DLD1 (cell line): ENCODE results near the gene PTGDS.

Experiments
- in situ Hi-C: cut with HindIII; loops from 2 replicates; pipeline ENCODE4 v1.10.0; 2017; ENCODE audit warnings: low sequenced_read_pairs

PTGDS gene

DNA sequence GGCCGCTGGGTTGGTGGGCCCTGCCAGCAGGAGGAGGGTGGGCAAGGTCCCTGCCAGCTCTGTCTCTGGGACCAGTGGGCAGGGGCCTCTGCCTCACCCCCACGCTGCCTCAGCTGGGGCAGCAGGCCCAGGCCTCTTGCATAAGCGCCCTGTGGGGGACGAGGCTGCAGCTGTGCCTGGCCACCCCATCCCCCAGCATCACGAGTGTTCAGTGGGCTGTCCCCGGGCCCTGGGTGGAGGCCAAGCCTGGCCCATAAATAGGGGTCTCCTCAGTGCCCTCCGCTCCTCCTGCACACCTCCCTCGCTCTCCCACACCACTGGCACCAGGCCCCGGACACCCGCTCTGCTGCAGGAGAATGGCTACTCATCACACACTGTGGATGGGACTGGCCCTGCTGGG lies at the start of gene PTGDS:
PTGDS (plus strand) TSS at position 282 of the 400 bp plus-strand sequence; CDS start at position 357, 75 bp downstream.
- in situ Hi-C loops, result no loop called here

DNA sequence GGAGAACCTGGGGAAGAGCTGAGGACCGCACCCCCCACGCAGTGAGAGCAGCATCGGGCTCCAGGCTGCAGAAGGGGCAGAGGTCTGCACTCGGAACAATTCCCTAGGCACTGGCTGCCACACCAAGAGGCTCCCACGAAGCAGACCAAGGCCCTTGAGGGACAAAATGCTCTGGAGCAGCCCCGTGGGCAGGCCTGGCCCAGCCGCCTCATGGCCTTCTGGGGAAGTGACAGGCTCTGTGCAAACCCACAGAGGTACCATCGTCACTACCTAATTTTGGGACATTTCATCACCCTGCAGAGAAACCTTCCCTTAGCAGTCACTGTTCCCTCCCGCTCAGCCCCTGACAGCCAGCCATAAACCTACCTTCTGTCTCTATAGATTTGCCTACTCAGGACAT lies 48.7 kb upstream of the PTGDS start:
- in situ Hi-C loops, result no loop called here

DNA sequence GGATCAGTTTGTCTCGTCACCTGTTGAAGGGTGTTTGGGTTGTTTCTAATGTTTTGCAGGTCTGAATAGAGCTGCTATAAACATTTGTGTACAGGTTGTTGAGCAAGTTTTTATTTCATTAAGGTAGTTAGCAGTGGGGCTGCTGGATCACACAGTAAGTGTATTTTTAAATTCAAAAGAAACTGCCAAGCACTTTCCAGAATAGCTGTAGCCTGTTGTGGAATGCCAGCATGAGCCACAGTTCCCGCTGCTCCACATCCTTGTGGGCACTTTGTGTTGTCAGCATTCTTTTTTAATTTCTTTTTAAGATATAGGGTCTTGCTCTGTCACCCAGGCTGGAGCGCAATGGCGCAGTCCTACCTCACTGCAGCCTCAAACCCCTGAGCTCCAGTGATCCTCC lies 47.3 kb upstream of the PTGDS start:
- in situ Hi-C loops, result loop anchor here (10.0 kb wide), 2 partner anchors 45 to 115 kb away; partner anchors contain the start of gene TRAF2

DNA sequence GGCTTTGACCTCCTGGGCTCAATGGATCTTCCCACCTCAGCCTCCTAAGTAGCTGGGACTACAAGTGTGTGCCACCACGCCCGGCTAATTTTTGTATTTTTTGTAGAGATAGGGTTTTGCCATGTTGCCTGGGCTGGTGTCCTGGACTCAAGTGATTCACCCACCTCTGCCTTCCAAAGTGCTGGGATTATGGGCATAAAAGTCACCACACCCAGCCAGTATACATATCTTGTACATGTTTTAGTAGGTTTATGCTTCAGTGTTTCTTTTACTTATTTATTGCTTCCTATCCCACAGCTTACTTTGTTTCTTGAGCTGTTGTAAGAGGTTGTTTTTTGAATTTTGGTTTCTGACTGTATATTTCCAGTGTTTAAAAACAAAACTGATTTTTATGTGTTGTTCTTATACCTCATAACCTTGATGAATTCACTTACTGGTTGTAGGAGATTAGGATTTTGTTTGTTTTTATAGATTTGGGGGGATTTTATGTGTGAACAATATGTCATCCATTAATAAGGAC lies 45.6 kb upstream of the PTGDS start:
- in situ Hi-C loops, result loop anchor here (10.0 kb wide), 2 partner anchors 47 to 117 kb away; partner anchors contain the start of gene TRAF2

DNA sequence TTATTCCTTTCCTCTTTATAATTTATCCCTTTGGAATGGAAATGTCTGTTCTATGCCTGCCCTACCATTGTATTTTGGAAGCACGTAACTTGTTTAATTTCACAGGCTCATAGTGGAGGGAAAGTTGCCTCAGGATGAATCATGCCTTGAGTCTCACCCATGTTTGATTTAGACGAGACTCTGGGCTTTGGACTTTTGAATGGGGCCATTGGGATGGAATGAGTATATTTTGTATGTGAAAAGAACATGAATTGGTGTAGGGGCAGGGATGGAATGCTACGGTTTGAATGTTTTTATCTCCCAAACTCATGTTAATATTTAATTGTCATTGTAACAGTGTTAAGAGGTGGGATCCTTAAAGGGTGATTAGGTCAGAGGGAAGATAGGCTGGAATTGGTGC lies 43.0 kb upstream of the PTGDS start:
- in situ Hi-C loops, result loop anchor here (10.0 kb wide), 2 partner anchors 49 to 119 kb away; partner anchors contain the start of gene TRAF2

DNA sequence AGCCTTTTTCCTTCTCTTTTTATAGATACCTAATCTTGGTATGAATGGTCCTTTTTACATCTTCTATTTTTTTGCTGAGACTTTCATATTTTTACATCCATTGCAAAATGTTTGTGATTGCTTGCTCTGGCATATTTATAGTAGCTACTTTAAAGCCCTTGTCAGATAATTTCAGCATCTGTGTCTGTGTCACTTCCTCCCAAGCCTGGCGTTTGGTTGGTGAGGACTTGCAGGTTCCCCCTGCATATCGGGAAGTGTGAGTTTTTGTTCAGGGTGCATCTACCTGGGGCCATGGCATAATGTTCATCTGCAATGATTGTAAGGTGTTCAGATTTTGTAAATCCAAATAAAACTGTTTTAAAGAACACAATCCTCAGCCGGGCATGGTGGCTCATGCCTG lies 41.7 kb upstream of the PTGDS start:
- in situ Hi-C loops, result loop anchor here (10.0 kb wide), 2 partner anchors 51 to 121 kb away; partner anchors contain the start of gene TRAF2

DNA sequence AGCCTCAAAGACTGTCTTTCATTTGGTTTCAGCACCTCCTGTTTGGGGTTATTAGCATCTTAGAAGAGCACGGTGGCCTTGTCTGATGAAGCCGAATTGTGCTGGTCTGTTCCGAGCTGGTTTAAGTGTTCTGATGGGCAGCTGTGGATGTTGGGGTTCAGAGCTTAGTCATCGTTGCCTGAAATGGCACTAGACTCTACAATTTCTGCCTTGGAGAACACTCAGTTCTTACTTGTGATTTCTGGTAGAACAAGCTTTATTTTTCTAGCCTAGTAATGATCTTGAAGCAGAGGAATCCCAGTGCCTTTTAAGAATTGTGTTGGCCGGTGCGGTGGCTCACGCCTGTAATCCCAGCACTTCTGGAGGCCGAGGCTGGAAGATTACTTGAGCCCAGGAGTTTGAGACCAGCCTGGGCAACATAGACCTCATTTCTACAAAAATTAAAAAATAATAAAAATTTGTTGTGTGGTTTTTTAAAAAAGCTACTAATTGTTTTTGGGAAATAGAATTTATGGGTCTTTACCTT lies 40.6 kb upstream of the PTGDS start:
- in situ Hi-C loops, result loop anchor here (10.0 kb wide), 2 partner anchors 52 to 122 kb away; partner anchors contain the start of gene TRAF2

DNA sequence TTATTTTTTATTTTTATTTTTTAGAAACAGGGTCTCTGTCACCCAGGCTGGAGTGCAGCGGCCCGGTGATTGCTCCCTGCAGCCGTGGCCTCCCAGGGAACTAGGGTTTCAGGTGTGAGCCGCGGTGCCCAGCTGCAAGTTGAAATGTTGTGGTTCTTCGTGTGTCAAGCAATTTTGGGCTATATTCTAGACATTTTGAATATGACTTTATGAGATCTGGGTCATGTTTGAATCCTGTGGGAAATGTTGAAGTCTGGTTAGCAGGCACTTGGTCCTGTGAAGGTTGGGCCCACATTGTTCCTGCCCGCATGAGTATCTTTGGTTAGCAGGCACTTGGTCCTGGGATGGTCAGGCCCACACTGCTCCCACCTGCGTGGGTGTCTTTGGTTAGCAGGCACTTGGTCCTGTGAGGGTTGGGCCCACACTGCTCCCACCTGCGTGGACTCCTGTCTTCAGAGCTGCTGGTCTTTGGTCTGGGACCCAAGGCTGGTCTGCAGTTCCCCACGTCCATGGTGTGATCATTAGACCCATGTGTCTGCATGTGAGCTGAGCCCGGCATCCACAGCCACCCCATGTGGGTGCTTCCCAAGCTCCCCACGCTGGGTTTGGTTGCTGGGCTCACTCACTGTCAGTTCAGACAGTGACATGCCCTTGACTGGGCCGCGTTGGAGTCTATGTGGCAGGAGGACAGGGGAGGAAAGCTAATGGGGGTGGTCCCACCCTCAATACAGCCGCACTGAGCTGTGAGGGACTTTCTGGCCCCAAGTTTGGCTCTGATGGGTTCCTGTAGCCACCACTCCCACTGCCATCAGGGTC lies 39.9 kb upstream of the PTGDS start:
- in situ Hi-C loops, result loop anchor here (10.0 kb wide), 2 partner anchors 53 to 123 kb away; partner anchors contain the start of gene TRAF2

DNA sequence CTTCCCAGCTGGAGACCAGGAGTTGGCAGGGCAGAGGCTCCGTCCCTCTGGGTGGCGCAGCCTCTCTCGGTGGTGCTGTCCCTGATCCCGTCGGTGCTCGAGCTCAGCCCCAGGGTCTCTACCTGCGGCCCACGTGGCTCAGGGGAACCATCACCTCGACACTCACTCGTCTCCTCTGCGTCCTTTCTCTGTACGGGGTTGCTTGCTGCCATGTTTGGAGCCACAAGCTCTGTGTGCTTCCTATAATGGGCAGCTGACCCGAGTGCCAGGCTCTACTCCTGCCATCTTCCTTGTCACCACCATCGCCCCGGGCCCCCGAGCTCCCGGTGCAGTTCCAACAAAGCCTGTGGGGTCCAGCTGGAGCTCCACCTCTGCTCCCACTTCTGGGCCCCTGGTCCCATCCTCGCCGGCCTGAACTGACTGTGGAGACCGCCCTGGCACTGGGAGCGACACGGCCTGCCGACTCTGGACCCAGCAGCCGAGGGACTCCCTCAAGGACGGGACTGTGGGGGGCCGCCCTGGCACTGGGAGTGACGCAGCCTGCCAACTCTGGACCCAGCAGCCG lies 37.8 kb upstream of the PTGDS start:
- in situ Hi-C loops, result loop anchor here (10.0 kb wide), 2 partner anchors 55 to 125 kb away; partner anchors contain the start of gene TRAF2

DNA sequence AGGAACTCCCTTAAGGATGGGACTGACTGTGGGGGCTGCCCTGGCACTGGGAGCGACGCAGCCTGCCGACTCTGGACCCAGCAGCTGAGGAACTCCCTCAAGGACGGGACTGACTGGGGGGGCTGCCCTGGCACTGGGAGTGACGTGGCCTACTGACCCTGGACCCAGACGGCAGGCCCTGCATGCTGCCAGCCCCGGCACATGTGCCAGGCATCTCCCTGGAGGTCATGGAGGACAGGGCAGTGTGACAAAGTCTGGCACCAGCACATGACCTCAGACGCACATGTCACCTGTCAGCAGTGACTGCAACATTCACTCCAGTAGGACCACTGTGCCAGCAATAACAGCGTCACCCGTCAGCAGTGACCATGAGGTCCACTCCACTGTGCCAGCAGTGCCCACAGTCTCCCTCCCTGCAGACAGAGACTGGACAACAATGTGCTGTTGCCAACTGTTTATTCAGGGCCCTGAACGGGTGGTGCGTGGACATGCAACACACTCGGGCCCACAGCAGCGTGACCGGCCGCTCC lies 37.2 kb upstream of the PTGDS start:
- in situ Hi-C loops, result loop anchor here (10.0 kb wide), 2 partner anchors 55 to 125 kb away; partner anchors contain the start of gene TRAF2

DNA sequence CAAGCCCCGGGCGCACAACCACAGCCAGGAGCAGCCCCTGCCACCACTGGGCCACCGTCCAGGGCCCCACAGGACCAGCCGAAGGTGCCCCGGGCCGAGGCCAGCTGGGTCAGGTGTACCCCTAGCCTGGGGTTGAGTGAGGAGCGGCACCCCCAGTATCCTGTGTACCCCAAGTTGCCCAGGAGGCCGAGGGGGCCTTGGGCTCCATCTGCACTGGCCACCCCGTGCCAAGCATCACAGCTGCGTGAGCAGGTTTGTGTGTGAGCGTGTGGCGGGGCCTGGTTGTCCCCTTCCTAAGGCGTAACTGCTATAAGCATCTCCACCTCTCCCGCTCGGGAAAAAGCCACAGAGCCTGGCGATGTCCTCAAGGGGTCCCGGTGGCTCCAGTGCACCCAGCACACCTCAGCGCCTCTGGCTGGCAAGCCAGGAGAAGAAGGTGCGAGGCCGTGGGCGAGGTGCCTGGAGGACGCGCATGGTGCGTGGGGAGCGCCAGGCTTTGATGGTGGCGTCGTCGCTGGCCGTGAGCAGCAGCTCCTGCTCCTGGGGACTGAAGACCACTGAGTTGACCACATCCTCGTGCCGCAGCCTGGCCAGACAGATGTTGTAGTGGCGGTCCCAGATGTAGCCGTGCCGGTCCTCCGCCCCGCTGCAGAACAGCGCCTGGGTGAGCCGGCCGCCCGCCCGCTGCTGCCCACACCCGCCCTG lies 36.6 kb upstream of the PTGDS start:
- in situ Hi-C loops, result no loop called here

DNA sequence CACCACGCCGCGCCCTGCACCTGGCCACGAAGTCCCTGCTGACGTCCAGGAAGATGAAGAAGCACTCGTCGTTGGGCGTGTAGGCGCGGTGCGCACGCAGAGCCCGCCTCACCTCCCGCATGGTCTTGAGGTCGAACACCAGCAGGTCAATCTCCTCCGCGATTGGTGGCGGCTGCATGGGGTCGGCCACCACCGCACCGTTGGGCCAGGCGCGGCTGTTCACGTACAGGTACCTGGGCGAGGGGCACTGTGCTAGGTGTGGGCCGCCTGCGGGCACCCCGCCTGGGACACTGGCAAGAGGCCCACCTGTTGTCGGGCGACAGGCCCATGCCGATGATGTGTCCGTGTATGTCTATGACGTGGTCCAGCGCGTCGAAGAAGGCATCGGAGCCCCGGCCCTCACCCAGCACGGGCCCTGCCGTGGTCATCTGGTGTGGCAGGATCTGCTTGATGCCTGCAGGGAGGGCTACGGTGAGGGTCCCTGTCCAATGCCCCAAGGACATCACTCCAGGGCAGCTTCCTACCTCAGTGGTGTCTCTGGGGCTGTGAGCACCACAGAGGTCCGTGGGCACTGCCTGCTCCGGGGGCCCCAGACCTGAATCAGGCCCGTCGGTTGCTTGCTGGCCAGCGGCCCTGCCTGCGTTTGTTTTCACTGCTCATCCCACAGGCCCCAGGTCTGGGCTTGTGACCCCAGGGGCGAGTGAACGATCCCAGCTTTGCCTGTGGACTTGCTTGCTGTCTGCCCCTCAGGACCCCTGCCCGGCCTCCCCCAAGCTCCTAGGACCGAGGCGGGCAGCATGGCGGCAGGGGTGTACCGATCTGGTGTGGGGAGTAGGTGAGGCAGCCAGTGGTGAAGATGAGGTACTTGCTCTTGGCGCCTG lies 35.8 kb upstream of the PTGDS start:
- in situ Hi-C loops, result no loop called here

DNA sequence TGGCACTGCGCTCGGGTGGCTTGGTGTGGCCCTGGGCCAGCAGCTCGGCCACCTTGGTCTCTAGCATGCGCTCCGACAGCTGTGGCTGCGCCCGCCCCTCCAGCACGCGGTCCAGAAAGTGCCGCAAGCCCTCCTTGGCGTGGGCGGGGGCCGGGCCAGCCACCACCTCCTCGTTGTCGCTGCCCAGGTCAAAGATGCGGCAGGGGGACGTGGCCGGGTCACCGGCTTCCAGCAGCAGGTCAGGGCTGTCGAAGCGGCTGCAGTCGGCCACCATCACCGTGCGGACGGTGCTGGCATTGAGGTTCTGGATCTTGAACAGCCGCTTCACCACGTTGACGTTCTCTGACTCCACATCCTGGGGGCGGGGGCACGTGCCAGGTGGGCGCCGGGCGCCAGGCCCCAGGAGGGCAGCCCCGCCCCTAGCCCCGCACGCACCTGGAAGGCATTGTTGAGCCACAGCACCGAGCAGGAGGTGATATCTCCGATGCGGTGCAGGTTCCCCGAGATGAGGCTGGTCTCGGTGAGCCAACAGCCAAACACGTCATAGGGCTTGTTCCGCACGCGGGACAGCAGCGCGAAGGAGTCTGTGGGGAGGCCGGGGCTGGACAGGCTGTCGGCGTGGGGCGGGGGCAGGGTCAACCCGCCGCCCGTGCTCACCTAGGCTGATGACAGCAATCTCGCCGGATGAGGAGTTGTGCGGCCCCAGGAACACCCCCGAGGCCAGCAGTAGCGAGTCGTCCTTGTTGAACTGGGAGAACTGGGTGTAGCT lies 35.0 kb upstream of the PTGDS start:
- in situ Hi-C loops, result no loop called here

DNA sequence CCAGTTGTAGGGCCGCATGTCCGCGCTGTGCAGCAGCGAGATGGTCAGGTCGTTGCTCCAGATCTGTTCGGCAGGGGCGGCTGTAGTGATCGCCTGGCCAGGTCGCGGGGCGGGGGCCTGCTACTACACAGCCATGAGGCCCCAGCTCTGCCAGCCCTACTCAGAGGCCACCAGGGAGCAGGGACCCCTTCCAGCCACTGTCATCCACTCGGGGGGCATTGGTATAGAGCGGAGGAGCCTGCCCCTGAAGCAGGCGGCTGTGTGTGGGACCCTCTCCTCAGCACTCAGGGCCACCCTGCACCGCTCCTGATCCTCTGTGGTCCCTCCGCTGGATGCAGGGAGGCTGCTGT lies 34.4 kb upstream of the PTGDS start:
- in situ Hi-C loops, result no loop called here

DNA sequence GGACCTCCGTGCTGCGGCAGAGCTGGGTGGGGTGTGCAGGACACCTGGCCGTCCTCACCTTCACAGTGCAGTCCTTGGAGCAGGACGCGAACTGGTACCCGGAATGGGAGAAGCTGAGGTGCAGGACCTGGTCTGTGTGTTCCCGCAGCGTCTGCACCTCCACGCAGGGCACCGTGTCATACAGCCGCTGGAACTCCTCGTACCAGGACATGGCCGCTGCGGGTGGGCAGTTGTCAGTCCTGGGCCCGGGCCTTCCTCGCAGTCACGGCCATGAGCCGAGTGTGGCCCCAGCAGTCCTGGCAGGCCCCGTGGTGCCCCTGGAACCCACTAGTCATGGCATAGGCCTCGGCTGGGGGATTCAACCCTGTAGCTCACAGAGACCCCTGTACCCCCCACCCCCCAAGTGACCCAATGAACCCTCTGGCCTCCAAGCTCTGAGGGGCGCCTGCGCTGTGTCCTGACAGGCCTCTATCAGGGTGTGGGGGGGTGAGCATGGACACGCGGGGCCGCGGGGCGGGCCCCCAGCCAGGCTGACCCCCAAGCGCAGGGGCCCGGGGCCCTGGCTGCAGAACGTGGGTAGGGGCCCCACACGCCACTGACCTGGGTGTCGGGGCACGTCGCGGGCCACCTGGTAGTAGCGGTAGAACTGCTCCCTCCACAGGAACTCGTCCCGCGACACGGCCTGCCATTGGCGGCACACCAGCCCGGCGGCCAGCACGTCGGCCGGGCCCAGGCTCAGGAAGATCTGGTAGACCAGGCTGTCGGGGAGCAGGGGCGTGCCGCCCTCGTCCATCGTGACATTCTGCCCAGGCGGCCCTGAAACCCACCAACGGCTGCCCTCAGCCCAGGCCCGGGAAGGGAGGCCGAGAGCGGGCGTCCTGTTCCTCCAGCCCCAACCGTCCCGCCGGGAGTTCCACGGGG lies 33.8 kb upstream of the PTGDS start:
- in situ Hi-C loops, result no loop called here

DNA sequence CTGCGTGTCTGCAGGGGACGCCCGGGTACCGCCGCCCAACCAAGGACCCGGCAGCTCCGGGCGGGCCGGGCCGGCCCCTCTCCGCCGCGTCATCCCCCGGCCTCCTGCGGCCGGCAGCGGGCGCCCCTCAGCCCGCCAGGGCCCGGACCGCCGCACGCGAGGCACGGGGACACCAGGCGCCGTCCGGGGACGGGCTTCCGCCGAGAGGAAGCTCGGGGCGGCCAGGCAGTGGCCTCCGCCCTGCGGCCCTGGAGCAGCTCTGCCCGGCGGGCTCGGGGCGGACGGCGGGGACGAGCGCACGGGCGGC lies 33.1 kb upstream of the PTGDS start:
- in situ Hi-C loops, result no loop called here

DNA sequence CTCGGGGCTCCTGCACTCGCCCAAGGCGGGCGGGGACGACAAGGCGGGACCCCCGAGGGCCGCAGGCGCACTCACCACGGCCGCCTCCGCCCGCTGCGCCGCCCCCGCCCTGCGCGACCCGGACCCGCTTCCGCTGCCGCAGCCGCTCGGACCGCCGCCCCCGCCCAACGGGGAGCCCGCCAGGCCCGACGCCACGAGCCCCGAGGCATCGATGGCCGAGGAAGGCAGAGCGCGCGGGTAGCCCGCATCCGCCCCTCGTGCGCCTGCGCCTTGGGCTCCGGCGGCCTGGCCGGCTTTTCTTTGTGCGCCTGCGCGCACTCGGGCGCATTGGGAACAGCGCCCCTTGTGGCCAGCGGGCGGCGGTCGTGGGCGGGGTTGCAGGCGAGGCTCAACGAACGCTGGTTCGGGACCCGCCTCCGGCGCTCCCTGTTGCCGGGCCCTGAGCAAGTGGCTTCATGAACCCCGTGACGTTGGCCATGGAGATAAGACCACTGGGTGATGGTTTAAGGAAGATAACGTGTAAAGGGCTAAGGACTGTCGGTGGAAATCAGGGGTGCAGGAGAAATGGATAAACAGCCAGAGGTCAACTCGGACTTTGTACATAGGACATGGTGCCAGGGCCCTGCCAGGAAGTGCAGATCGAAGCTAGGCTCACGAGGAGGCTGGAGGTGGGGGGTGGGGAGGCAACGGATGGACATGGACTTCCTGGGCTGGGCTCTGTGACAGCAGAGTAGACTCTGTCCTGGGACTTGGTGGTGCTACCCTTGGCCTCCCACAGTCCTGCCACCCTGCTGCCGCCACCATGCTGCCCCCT lies 32.6 kb upstream of the PTGDS start, which contains the start of the genes C8G and FBXW5:
C8G (plus strand) TSS at position 725 of the 814 bp plus-strand sequence; CDS start at position 803, 78 bp downstream.
FBXW5 (minus strand) TSS at position 220 of the 814 bp plus-strand sequence. CDS start 655 bp downstream, outside the sequence.
- in situ Hi-C loops, result no loop called here
